ENCODE measurements around the gene IFT20. TPM values are rescaled to one million over a fixed set of nuclear protein-coding genes. Genes with fewer than 3 reads are reported as not detected.
A peak's percentile ranks its signal among the peaks of the same experiment; 100 is the strongest.

Gene IFT20
- total and polyA plus RNA-seq, 2 of the 13 experiments (the other 11 are each of a cell fraction or from before 2014, with no cell fraction given): 28.0 to 37.8 TPM

GRCh38 chr17:28357901-28358197 is 22.6 kb upstream of the IFT20 start:
- WGBS (ENCODE audit: low lambda C conversion rate): 0% methylated on average over 4 of the region's 4 CpGs
- no peaks in the 10 kb centered on the region for H3K9me3 ChIP-seq (ENCODE audit: low read length)
- BruUV-seq (replicated peaks): TSS peak; percentile 78
- ChIA-PET POLR2A (interaction anchor here (0.6 to 5.2 kb wide), 17 partner anchors 11 to 317 kb away, joined by 3 to 183 read pairs (median 7); partner anchors contain the start of genes IFT20, SARM1, SEBOX and SLC46A1), CTCF (ENCODE audit: low intra/inter-chr PET ratio, low total read pairs) (no interaction called here)
- no peaks in the 10 kb centered on the region; a peak in 1 of 5 replicates for H3K27me3 ChIP-seq (ENCODE audit: control insufficient read depth in 1 of 2, insufficient read depth in 2 of 2, low read length in 2 of 2)
- ATAC-seq (no peak), FAIRE-seq (peak; percentile 23), DNase-seq (ENCODE audit: low spot score) (no peak)
- intact Hi-C loops (cut with micrococcal nuclease; ENCODE audit: unreplicated experiment) (no loop called here), in situ Hi-C loops (cut with HindIII; ENCODE audit: extremely low pct_ligation_motif_present, low pct_unique_long_range_greater_than_20kb) (no loop called here)
- peaks cover 36% of the 10 kb centered on the region for H3K4me1 ChIP-seq (ENCODE audit: insufficient read depth, low read length)
- H3K4me3 ChIP-seq (replicated peaks in 1 of 3; ENCODE audit: insufficient read depth in 1 of 3, low read depth in 2 of 3, low read length in 3 of 3): peak overlapping the region; percentile 93 to 98 (median 97)
- TF ChIP-seq NCOA1 (CRISPR knock-in tag; IDR thresholded peaks at IDR 0.05) (0 out of 2 replicates have a peak, but pooled peaks have one; percentile 37), SNAPC4 (CRISPR knock-in tag; IDR thresholded peaks at IDR 0.05) (peak; percentile 19; the same call in 1 of the 2 replicates), KDM5A (IDR thresholded peaks at IDR 0.05; ENCODE audit: borderline replicate concordance, low read length) (peak; percentile 96), ZSCAN29 (CRISPR knock-in tag; conservative IDR thresholded peaks at IDR 0.05) (0 out of 2 replicates have a peak, but pooled peaks have one; percentile 1), RNF2 (conservative IDR thresholded peaks at IDR 0.05; ENCODE audit: low read depth) (no peak), E2F5 (CRISPR knock-in tag; conservative IDR thresholded peaks at IDR 0.05) (no peak), MEF2D (CRISPR knock-in tag; IDR thresholded peaks at IDR 0.05) (no peak)
- H3K27ac ChIP-seq (ENCODE audit: extremely low read length, insufficient read depth, low read length): peak overlapping the region; percentile 71
- no peak overlapping the region for H2AFZ ChIP-seq (ENCODE audit: low read length)
- H3K9ac ChIP-seq (ENCODE audit: insufficient read depth, low read depth, low read length): peak overlapping the region; percentile 96
- H3K4me2 ChIP-seq (ENCODE audit: low read depth, low read length): peak overlapping the region; percentile 94
- H3K79me2 ChIP-seq (ENCODE audit: insufficient read depth, low read length): peaks cover 38% of the 10 kb centered on the region
- no peaks in the 10 kb centered on the region for H4K20me1 ChIP-seq (ENCODE audit: insufficient read depth, low read length)
- peaks cover 24 to 49% of the 10 kb centered on the region in 2 experiments for H3K36me3 ChIP-seq (replicated peaks in 1 of 2; ENCODE audit: control insufficient read depth in 1 of 2, insufficient read depth in 2 of 2, low read length in 2 of 2)

All from HepG2 (cell line).